ENCODE results near the gene PTPRK.

Gene PTPRK

DNA sequence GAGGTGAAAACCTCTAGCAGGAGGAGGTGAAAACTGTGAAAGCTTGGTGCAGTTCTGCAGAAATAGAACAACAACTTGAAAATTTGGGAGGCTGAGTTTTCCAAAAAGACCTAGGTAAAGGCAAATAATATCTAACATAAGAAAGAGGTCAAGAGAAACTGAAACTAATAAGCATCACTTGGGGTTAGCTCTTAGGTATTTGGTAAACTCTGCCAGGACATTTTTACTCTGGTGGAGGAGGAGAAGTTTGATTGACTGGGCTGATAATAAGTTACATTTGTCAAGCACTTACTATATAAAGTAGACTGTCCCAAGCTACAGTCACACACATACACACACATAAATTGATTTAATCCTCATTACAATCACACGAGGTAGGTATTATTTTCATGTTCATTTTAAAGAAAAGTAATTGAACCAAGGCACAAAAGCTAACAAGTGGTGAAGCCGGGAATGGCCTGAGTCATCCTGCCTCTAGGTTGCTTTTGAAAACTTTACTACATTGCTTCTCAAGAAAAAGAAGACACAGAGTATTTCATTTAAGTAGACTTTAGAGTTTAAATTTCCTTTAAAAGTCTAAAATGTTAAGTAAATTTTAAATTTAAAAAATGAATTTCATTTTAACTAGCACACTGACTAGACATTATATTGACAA is 275.5 kb downstream of the PTPRK start:
- DNase-seq (ENCODE audit: low spot score) = no peak

DNA sequence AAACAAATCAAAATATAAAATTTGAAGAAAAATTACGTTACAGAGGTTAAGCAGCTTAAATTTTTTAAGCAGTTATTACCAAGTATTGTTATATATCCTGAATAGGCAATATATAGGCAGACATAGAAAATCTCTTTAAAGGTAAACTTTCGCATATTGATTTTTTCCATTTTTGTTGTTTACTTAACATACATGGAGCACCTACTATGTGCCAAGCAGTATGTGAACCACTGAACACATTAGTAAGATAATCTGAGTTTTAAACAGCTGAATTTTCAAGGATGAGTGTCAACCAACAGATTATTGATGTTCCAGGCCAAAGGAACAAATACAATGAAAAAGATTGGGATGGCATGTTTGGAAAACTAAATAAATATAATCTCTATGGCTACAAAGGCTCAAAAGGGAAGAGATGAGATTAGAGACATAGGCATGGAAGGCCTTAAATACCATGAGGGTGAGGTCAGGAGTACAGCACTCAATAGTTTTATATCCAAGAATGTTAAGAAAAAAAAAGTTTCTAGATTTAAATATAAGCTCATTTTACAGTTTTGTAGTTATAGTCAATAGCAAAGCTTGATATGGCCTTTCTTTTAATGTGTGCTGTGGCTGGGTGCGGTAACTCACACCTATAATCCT is 277.5 kb downstream of the PTPRK start:
- peak; percentile 17 for DNase-seq (ENCODE audit: low spot score)

DNA sequence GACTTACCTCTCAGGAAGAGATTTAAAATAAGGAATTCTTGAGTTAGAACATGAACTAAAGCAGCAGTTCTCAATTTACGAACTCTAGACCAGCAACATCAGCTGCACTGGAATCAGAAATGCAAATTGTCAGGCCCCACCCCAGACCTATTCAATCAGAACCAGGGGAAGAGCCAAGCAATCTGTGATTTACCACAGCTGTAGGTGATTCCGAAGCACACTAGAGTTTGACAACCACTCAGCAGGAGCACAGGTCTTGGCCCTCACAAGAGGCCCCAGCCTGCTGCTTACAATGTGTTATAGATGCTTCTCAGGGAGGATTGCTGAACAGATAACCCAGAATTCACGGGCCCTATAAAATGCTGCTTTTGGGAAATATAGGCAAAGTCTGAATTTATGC is 279.2 kb downstream of the PTPRK start:
- no peak for DNase-seq (ENCODE audit: low spot score)

DNA sequence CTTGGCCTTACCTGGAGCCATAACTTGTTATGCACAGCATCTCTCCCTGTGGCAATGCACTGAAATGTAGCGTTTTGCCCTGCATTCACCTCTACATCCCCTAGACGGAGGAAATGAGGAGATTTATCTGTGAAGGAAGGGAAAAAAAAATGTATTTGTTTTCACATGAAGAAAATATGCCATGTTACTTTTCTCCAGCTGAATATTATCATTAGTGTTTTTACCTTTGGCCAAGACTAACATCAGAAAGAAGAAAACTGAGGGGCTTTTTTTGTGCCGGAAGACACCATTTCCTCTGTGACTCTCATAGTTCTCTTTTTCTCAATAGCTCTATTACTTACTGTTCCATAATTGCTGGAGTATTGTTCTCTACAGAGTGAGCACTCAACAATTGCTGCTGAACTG is 280.4 kb downstream of the PTPRK start:
- DNase-seq (ENCODE audit: low spot score) = no peak

DNA sequence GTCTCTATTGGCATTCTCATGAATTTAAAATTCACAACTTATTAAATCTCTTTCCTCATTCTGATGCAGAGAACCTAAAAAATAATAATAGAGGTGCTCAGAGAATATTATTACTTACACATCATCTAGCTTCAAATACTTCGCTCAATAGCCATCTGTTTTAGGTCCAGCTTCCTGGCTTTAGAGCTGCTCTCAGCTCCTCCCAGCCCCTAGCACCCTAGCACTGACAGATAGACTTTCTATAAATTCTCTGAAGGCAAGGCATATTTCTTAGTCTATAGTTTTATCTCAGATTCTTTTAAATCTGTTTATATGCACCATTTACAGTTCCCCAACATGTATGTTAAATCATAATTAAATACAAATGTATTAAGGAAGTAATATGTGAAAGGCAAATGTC is 281.3 kb downstream of the PTPRK start:
- DNase-seq (ENCODE audit: low spot score) = no peak

DNA sequence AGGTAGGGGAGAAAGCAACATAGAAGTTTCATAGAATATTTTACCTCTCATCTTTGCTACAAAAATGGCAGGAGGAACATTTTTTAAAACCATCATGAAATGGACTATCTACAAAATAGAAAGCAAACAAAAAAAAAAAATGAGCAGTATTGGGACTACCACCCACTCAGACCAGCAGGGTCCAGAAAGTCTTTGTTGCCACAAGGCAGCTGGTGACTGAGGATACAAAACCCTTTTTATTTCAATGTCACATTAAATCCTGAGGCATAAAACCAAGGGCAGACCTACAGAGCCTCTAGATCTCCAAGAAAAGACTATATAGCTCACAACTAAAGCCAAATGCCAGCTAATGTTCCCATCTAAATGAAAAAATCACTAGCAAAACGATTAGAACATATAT is 282.2 kb downstream of the PTPRK start:
- no peak for DNase-seq (ENCODE audit: low spot score)

DNA sequence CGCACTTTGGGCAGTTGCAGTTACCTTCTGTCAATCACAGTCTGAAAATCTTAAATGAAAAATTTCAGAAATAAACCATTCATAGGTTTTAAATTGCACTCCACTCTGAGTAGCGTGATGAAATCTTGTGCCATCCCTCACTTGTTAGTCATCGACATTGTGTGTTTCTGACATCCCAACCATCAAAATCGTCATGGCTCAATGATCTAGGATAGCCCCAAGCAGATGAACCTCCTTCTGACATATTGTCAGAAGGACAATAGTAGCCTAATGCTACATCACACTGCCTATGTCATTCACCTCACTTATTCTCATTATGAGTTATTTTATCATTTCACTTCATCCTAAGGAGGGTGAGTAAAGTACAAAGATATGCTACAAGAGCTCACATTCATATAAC is 284.8 kb downstream of the PTPRK start:
- DNase-seq (ENCODE audit: low spot score) = peak; percentile 77

DNA sequence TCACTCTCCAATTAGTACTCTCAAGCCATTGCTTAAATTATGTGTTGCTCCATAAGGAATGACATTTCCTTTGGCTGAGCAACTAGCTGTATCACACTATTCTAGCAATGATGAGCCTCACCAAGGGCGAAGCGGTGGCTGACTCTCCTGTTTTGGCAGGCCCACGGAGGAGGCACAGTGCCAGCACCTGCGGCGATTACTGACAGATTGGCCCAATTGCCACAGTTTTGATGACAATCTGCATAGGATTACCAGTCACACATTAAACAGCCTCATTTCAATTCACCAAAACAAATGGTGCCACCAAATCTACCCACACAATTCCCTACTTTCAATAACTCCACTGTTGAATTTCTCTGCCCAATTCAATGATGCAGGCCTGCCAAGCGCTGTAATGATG is 286.9 kb downstream of the PTPRK start:
- DNase-seq (ENCODE audit: low spot score) = no peak

DNA sequence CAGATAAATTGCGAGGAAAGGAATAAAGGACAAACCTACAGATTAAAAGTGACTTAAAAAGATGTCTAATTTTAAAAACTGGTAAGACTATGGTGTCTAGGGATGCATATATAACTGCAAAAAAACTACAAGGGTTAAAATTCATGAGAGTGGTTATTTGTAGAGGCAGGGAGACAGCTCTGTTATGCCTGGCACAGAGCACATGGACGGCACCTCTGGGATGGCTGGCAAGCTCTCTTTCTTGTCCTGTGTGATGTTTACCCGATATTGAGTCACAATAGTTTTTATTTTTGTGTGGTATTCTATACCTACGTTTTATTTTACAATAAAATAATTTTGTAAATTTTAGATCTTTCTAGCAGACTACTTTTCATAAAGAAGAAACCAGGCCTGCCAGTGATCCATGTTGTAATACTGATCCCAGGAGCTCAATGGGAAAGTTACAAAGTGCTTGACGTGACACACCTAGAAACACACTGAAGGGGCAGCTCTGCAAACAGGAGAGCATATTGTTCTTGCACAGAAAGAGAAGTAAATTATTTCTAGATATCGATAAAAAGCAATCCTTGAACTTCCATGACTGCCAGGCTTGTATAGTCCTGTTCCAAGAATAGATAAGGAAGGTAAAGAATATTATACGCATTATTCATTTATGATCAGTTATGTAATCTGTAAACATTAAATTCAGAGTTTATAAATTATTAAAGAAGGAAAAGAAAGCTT is 290.0 kb downstream of the PTPRK start:
- no peak for DNase-seq (ENCODE audit: low spot score)

DNA sequence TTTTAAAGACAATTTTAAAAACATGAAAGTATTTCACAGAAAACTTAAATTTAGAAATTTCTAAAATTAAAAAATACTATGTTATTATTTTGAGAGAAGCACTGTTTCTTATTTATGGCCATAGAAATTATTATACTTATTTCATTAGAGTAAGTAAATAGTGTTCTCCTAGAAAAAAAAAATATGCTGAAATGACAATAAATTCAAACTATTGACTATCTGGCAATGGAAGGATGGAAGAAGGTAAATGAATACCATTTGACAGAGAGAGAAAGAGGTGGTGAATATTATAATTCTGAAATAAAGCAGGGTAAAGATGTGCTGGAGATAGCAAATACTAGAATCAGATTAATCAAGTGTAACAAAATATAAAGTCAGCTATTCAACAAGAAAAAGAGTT is 294.8 kb downstream of the PTPRK start:
- DNase-seq (ENCODE audit: low spot score) = no peak

DNA sequence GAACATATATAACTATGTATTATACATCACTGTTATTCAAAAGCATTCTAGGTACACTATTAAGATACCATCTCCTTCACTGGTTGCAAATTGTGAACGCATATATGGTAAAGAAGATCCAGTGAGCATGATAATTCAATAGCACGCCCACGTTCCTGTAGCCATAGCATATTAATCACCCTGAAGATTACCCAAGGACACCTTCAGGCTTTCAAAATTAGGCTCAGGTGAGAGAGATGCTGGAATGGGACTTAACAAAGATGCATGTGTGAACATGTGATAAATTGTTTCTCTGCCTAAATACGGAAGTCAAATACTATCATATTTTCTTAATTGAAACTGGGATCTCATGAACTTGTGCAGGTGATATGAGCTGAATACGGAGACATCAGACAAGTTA is 303.5 kb downstream of the PTPRK start:
- no peak for DNase-seq (ENCODE audit: low spot score)

DNA sequence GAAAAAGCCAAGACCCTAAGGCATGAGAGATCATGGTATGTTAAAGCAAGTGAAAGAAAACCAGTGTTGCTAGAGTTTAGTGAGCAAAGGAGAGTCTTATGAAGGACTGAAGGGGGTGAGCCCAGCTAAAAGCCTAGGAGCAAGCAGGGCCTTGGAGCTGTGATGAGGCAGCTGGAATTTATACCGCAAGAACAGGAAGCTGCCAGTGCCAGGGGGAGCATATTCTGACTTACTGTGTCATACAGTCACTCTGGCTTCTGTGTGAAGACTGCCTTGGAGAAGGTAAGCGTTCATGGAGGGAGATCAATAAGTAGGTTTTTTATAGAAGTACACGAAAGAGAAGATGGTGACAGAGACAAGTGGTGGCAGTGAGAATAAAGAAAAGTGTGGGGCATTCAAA is 310.6 kb downstream of the PTPRK start:
- DNase-seq (ENCODE audit: low spot score) = peak; percentile 58

DNA sequence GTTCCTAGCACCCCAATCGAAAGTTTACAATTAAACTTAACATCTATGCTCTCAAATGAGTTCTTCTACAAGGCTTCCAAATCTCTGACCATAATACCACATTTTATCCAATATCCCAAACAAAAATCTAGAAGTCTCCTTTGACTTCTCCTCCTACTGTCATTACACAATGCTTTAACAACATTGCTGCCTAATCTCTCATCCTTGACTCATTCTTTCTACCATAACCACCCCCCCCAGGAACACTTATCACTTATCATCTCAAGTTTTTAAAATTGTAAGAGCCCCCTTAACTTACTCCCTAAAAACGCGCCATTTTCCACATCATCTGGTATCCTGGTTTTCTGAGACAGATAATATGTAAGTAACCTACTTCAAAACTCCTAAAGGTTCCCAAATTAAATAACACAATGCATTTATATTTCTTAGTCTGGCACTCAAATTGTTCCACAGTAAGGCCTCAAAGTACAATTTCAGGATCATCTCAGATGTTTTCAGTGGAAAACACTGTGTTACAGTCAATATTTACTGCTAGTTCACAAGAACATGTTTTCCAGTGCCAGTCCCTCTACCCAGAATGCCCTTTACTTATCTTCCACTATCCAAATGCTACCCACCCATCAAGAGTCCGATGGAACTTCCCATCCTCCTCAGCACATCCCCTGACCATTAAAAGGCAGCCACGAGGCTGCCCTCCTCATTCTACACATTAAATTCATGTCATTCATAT is 311.4 kb downstream of the PTPRK start:
- DNase-seq (ENCODE audit: low spot score) = peak; percentile 28

DNA sequence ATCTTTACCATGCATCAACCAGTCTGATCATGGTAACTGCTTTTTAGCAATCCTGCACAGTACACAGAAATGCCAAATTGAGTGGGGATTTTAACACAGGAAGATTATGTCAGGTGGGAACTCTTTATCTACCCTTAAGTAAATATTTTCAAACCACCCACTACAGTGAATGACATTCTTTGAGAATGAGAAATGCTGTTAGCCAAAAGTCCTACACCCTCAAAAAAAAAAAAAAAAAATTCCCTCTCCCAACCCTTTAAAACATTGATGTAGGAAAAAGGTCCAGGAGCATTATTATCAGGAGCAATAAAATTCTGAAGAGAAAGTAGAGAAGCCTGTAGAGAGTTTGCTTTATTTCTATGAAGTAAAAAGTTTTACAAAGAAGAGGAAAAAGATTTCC is 312.3 kb downstream of the PTPRK start:
- DNase-seq (ENCODE audit: low spot score) = peak; percentile 27

DNA sequence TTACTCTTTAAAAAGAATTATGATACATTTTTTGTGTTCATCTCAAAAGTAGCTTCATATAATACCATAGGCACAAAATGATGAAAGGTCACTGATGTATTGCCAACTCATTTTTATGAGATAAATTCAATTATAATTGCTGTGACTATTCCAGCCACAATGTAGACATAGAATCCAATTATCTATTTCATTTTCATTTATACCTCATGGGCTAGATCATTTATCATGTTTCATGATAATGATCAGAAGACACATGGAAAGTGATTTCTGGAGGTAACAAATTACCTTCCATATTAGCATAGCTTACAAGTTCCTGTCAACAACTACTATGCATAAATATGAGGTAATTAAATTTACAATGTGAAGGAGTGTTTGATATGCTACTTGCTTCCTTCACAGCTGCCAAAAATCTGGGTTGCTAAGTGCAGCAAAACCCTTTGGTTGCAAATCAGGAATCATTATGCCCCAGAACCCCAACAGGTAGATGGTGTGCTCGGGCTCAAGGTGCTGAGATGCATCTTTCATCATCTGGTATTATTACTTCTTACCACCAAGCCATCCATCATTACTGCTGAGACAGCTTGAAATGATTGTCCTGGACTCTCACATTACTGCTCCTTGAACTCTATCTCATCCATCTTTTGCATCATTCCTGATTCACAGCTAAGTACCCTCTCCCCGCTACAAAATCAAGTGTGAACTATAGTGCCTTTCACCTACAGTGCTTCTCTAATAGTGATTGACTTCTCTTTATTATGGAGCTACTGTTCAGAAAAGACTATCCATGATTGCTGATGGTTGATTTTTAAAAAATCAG is 313.6 kb downstream of the PTPRK start:
- DNase-seq (ENCODE audit: low spot score) = no peak

DNA sequence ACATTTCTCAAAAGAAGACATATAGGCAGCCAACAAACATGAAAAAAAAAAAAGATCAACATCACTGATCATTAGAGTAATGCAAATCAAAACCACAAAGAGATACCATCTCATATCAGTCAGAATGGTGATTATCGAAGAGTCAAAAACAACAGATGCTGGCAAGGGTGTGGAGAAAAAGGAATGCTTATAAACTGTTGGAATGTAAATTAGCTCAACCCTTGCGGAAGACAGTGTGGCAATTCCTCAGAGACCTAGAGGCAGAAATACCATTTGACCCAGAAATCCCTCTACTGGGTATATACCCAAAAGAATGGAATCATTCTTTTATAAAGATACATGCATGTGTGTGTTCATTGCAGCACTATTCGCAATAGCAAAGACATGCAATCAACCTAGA is 315.8 kb downstream of the PTPRK start:
- DNase-seq (ENCODE audit: low spot score) = no peak

DNA sequence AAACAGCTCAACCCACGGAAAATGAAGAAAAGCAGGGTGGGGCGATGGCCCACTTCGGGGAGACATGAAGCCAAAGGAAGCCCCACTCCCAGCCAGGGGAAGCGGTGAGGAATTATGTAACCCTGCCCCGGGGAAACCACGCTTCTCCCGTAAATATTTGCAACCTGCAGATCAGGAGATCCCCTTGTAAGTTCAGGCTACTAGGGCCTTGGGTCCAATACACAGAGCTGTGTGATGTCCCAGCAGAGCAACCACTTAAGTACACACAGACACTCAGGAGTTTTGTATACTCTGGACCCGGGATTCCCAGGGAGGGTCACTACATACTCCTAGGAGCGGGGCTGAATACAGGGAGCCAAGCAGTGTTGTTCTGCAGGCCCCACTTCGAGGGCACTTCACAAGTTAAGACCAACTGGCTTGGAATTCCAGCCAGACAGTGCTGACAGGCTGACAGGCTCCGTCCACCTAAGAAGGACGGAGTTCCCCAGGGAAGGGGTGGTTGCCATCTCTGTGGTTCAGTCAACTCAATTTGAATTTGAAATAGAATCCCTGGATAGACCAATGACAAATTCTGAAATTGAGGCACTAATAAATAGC is 318.1 kb downstream of the PTPRK start:
- no peak for DNase-seq (ENCODE audit: low spot score)

DNA sequence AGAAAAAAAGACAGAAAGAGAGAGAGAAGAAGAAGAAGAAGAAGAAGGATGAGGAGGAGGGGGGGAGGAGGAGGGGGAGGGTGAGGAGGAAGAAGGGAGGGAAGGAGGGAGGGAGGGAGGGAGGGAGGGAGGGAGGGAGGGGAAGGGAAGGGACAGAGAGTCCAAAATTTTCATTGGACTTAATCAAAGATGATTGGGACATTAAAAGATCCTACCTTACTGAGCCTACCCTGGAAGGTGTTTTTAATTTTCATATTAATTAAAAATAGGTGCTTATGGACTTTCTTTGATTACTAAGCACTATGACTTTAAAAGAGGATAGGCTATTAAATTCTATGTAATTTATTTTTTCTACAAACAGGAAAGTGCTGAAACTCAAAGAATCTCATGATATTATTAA is 319.6 kb downstream of the PTPRK start:
- DNase-seq (ENCODE audit: low spot score) = no peak

DNA sequence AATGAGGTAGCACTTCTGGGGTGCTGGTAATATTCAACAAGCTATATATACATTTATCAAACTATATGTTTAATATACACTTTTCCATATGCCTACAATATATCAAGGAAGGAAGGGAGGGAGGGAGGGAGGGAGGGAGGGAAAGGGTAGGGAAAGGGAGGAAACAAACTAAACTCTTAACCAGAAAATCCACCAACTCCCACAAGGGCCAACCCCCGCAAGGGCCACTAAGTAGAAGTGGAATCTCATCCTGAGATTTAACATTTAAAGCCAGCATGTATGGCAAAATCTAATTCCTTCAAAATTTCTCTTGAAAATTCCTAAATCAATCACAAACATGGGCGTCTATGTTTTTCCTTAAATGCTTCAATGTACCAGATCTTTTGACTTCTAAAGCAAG is 320.9 kb downstream of the PTPRK start:
- DNase-seq (ENCODE audit: low spot score) = no peak

DNA sequence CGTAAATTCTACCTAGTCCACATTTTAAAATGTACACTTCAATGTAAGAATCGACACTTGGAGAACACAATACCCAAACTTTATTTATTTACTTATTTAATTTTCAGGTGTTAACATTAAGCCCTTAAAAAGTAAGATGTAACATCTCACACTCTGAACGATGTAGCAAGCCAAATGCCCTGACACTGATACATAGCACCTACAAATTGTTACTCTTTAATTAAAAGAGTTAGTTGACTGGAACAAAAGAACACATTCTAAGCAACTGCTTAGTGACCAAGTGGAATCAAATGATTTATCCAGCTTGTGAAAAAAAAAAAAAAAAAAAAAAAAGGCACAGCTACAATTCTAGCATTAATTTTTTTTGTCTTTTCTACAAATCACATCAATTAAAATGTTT is 327.4 kb downstream of the PTPRK start:
- DNase-seq (ENCODE audit: low spot score) = no peak

DNA sequence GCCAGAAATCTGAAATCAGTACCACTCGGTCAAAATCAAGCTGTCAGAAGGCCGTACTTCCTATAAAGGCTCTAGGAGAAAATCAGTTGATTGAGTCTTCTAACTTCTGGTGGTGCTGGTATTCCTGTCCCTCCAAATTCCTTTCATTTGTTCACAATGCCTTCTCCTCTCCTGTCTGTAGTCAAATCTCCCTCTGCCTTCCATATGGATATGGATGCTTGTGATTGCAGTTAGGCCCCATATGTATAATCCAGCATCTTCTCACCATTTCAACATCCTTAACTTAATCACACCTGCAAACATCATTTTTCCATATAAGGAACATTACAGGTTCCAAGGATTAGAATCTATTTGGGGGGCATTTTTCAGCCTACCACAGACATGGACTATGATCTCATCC is 331.7 kb downstream of the PTPRK start:
- DNase-seq (ENCODE audit: low spot score) = no peak

DNA sequence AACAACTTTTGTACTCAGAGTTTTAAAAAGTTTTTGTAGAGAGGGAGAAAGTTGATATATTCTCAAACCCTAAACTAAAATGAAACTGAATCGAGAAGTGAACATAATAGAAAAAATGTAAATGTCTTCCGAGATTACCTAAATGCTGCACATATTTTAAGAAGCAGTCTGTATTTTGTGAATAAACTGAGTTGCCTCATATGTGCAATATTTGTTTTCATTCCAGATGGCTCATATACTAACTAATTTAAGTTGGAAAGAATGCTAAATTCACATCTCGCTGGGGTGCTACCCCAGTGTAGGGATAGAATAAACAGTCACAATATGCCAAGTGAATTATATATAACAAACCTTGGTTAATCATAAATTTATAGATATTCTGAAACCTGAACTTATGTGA is 333.7 kb downstream of the PTPRK start:
- no peak for DNase-seq (ENCODE audit: low spot score)
